ENCODE measurements around the gene MT1X. TPM values are rescaled to one million over a fixed set of nuclear protein-coding genes. Genes with fewer than 3 reads are reported as not detected.

Gene MT1X
- polyA plus RNA-seq, 2 of the 4 experiments (the other 2 are of a cell fraction): 44.0 to 131 TPM

- no peak for TF ChIP-seq HOXB5 (CRISPR knock-in tag; IDR thresholded peaks at IDR 0.05)
- TF ChIP-seq NPAS2 (CRISPR knock-in tag; IDR thresholded peaks at IDR 0.05; ENCODE audit: borderline replicate concordance): no peak
- no peak for TF ChIP-seq HEYL (CRISPR knock-in tag; IDR thresholded peaks at IDR 0.05)
- no peak for TF ChIP-seq ZC3H11A (IDR thresholded peaks at IDR 0.05)
Measured at GRCh38 chr16:56634715-56635440, 47.4 kb upstream of the MT1X start (continued).

- ChIA-PET POLR2A (no interaction called here), CTCF (interaction anchor here (1.2 to 25.6 kb wide), 2 partner anchors 8 to 26 kb away, joined by 4 to 340 read pairs; partner anchors contain the start of gene MT2A)
- DNase-seq (ENCODE audit: low read depth in 1 of 2, low spot score in 1 of 2) (no peak), FAIRE-seq (no peak), ATAC-seq (no peak)
- H3K4me2 ChIP-seq: no peak overlapping the region
- no peak for TF ChIP-seq EHMT2 (IDR thresholded peaks at IDR 0.05; ENCODE audit: low read depth)
- no peak for TF ChIP-seq ESRRA (IDR thresholded peaks at IDR 0.05; ENCODE audit: borderline replicate concordance, low read length)
- TF ChIP-seq HMGXB4 (CRISPR knock-in tag; IDR thresholded peaks at IDR 0.05; ENCODE audit: borderline replicate concordance): no peak
- TF ChIP-seq JUN (IDR thresholded peaks at IDR 0.05): no peak
- TF ChIP-seq BHLHE40 (IDR thresholded peaks at IDR 0.05; ENCODE audit: low read depth, low read length): no peak
- no peak for TF ChIP-seq PHF8 (IDR thresholded peaks at IDR 0.05; ENCODE audit: borderline replicate concordance, low read depth)
- no peak for TF ChIP-seq ZSCAN20 (CRISPR knock-in tag; IDR thresholded peaks at IDR 0.05)
- no peak for TF ChIP-seq KDM5A (IDR thresholded peaks at IDR 0.05)
- TF ChIP-seq MAZ (IDR thresholded peaks at IDR 0.05; ENCODE audit: borderline replicate concordance, low read depth, low read length): no peak
- H3K27ac ChIP-seq: no peak overlapping the region
- H3K9me3 ChIP-seq: no peaks in the 10 kb centered on the region
- H3K4me3 ChIP-seq: no peak overlapping the region
- 80% methylated on average over 37 of the region's 40 CpGs for WGBS (ENCODE audit: missing lambda C conversion rate)
- 0 out of 3 replicates have a peak, but pooled peaks cover 3% of the 10 kb centered on the region for H3K4me1 ChIP-seq
Measured at GRCh38 chr16:56635441-56635967, 46.8 kb upstream of the MT1X start.

GRCh38 chr16:56636616-56637413 is 45.5 kb upstream of the MT1X start:
- ChIA-PET CTCF (interaction anchor here (7.2 to 25.6 kb wide), 2 partner anchors 27 to 66 kb away, joined by 36 to 340 read pairs; partner anchors contain the start of gene MT2A), POLR2A (interaction anchor here (1.4 kb wide), 1 partner anchor 46 kb away, joined by 4 read pairs; the partner anchor contains the start of gene MT1X)
- FAIRE-seq (no peak), ATAC-seq (no peak), DNase-seq (ENCODE audit: low read depth in 1 of 2, low spot score in 1 of 2) (no peak)
- H3K4me1 ChIP-seq: 0 out of 3 replicates have a peak, but pooled peaks cover 3% of the 10 kb centered on the region
- no peak overlapping the region for H3K4me3 ChIP-seq
- no peak for TF ChIP-seq RAD21 (conservative IDR thresholded peaks at IDR 0.05 in 1 of 2, IDR thresholded peaks at IDR 0.05 in 1 of 2)
- TF ChIP-seq NR3C1 (IDR thresholded peaks at IDR 0.05): no peak
- TF ChIP-seq HMGXB4 (CRISPR knock-in tag; IDR thresholded peaks at IDR 0.05; ENCODE audit: borderline replicate concordance): no peak
- H3K4me2 ChIP-seq: no peak overlapping the region
- no peak overlapping the region for H3K27ac ChIP-seq
- no peaks in the 10 kb centered on the region for H3K9me3 ChIP-seq
- WGBS (ENCODE audit: missing lambda C conversion rate): 74% methylated on average over 9 of the region's 9 CpGs
